Suprapubic skin (tissue), 4 donors: ENCODE measurements around the gene MEIS1. TPM values are rescaled to one million over a fixed set of nuclear protein-coding genes. Genes with fewer than 3 reads are reported as not detected.

Experiments
- DNase-seq, 2 donors: peaks; one replicate each; pipeline ENCODE4 v3.0.0-alpha.2; 2019; ENCODE audit warnings: low spot score in 2 of 2
- H3K27ac ChIP-seq: fragments of 200-600 bp; sonication (generic); one replicate; pipeline ENCODE4 v1.5.1; 2019
- H3K27me3 ChIP-seq: fragments of 200-600 bp; sonication (generic); one replicate; pipeline ENCODE4 v1.5.1; 2019
- H3K36me3 ChIP-seq: fragments of 200-600 bp; sonication (generic); one replicate; pipeline ENCODE4 v1.5.1; 2019
- H3K4me1 ChIP-seq: fragments of 200-600 bp; sonication (generic); one replicate; pipeline ENCODE4 v1.5.1; 2019
- H3K4me3 ChIP-seq: fragments of 200-600 bp; sonication (generic); one replicate; pipeline ENCODE4 v1.5.1; 2019; ENCODE audit warnings: mild to moderate bottlenecking
- H3K9me3 ChIP-seq: fragments of 200-600 bp; sonication (generic); one replicate; pipeline ENCODE4 v1.5.1; 2019
- EP300 ChIP-seq: sonication (generic); formaldehyde crosslinking; IDR thresholded peaks from one replicate; pipeline ENCODE4 v1.6.1; 2017; ENCODE audit warnings: antibody characterized with exemption
- POLR2A ChIP-seq, 2 donors: fragments of 450-650 bp; IDR thresholded peaks; one replicate each; pipeline ENCODE4 v1.6.1; 2017; ENCODE audit warnings: antibody characterized with exemption in 2 of 2, mild to moderate bottlenecking in 2 of 2, moderate library complexity in 2 of 2
- POLR2AphosphoS5 ChIP-seq, 3 donors: sonication (generic); formaldehyde crosslinking; IDR thresholded peaks; one replicate each; pipeline ENCODE4 v1.6.1; 2017; ENCODE audit warnings: antibody characterized with exemption in 3 of 3
- WGBS: methylation state at CpG from one replicate; pipeline ENCODE4 v1.1.5; 2018; 5-methylcytosine and 5-hydroxymethylcytosine counted together
- total RNA-seq, 4 donors: library from RNA; depleted of rRNA; stranded (reverse); fragments of >200 nt; gene quantifications; one replicate each; pipeline ENCODE4 v1.1.0, GENCODE V29; 2016
- TF ChIP-seq, protein P1 (sequence below), 2 donors: fragments of 200-600 bp in 1 of 2; fragments of 450-650 bp in 1 of 2; sonication (generic) in 1 of 2; IDR thresholded peaks; one replicate each; pipeline ENCODE4 v1.5.1; 2016 to 2019; ENCODE audit warnings: antibody characterized with exemption in 2 of 2, mild to moderate bottlenecking in 1 of 2, moderate library complexity in 1 of 2

Gene MEIS1
- total RNA-seq, 4 donors from 2014 or later = 12.7 to 28.0 (median 20.3) TPM

DNA sequence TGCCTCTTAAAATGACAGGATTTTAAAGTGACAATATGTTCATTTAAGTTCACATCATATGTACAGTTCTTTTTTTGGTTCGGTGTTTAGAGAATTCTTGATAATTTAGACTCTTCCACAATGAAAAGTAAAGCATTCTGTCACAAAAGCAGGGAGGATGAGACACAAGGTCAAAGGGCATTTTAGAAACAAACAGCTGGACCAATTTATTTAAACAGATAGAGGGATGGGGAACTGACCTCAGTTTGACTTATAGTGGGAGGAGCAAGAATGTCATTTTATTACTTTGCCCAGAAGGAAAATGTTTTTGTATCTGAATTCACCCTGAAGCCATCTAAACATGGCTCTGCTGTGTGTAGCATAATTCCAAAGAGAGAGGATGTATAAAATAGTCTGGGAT is 128.5 kb downstream of the MEIS1 start:
- no peaks in the 10 kb centered on the region for H3K27me3 ChIP-seq
- TF ChIP-seq EP300 (no peak), POLR2A (IDR thresholded peaks at IDR 0.05) (no peak), POLR2AphosphoS5 (IDR thresholded peaks at IDR 0.05) (no peak)
- TF ChIP-seq, protein P1, sequence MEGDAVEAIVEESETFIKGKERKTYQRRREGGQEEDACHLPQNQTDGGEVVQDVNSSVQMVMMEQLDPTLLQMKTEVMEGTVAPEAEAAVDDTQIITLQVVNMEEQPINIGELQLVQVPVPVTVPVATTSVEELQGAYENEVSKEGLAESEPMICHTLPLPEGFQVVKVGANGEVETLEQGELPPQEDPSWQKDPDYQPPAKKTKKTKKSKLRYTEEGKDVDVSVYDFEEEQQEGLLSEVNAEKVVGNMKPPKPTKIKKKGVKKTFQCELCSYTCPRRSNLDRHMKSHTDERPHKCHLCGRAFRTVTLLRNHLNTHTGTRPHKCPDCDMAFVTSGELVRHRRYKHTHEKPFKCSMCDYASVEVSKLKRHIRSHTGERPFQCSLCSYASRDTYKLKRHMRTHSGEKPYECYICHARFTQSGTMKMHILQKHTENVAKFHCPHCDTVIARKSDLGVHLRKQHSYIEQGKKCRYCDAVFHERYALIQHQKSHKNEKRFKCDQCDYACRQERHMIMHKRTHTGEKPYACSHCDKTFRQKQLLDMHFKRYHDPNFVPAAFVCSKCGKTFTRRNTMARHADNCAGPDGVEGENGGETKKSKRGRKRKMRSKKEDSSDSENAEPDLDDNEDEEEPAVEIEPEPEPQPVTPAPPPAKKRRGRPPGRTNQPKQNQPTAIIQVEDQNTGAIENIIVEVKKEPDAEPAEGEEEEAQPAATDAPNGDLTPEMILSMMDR (IDR thresholded peaks at IDR 0.05) = no peak
- no peak overlapping the region for H3K4me3 ChIP-seq
- H3K9me3 ChIP-seq = no peaks in the 10 kb centered on the region
- no peak overlapping the region for H3K27ac ChIP-seq
- H3K4me1 ChIP-seq = no peaks in the 10 kb centered on the region
- WGBS = 81% methylated on average over 1 of the region's 1 CpG
- DNase-seq = no peak
- peaks cover 3% of the 10 kb centered on the region for H3K36me3 ChIP-seq

DNA sequence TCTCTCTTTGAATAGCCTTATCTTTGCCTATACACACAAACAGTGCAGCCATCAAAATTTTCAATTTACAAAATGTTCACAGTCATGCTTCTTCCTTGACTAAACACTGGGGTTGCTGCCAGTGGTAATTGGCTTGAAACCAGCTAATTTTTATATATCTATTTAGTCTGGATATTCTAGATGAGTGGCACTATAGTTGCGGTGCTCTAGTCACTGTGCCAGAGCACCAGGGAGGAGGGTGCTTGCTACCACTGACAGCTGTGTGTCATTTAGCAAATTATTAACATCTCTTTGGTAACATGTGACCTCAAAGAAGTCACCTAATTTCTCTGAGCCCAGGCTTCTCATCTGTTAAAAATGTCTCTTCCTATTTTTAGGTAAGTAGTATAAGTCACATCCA is 130.4 kb downstream of the MEIS1 start:
- no peak overlapping the region for H3K4me3 ChIP-seq
- 58% methylated on average over 1 of the region's 1 CpG for WGBS
- DNase-seq = no peak
- no peak overlapping the region for H3K27ac ChIP-seq
- no peaks in the 10 kb centered on the region for H3K9me3 ChIP-seq
- TF ChIP-seq, protein P1 (IDR thresholded peaks at IDR 0.05) = no peak
- TF ChIP-seq EP300 (no peak), POLR2A (IDR thresholded peaks at IDR 0.05) (no peak), POLR2AphosphoS5 (IDR thresholded peaks at IDR 0.05) (no peak)
- no peaks in the 10 kb centered on the region for H3K27me3 ChIP-seq
- H3K36me3 ChIP-seq = peaks cover 7% of the 10 kb centered on the region
- no peaks in the 10 kb centered on the region for H3K4me1 ChIP-seq

DNA sequence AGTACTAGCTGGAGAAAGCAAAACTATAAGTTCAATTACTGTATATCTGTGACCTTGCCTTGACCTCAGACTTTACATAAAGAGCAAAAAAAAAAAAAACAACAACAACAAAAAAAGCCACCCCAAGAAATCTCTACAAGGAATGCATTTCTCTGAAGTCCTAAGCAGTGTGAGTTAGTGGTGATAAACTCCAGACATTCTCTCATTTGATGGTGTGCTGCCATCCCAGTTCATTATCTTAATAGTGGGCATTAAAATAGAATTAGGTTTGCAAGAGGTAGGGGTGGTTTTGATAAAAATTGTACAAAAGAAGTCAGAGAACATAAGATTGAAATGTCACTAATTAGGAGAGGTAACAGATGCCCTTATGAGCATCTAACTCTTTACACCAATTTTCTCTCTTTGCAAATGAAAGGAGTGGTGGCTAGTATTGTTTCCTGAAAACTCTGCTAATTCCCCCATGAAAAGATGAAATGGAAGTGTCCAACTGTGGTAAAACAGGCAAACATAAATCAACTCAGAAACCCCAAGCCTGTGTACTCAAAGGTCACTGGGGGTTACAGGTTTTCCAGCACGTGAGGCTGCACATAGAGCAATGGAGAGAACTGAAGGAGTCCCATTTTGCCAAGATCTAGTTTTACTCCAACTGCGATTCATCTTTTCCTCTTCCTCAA is 131.9 kb downstream of the MEIS1 start:
- TF ChIP-seq, protein P1 (IDR thresholded peaks at IDR 0.05) = no peak
- TF ChIP-seq EP300 (no peak), POLR2AphosphoS5 (IDR thresholded peaks at IDR 0.05) (no peak), POLR2A (IDR thresholded peaks at IDR 0.05) (no peak)
- no peaks in the 10 kb centered on the region for H3K27me3 ChIP-seq
- DNase-seq = no peak
- 93% methylated on average over 2 of the region's 2 CpGs for WGBS
- H3K9me3 ChIP-seq = no peaks in the 10 kb centered on the region
- H3K27ac ChIP-seq = no peak overlapping the region
- no peak overlapping the region for H3K4me3 ChIP-seq
- H3K36me3 ChIP-seq = peaks cover 12% of the 10 kb centered on the region
- no peaks in the 10 kb centered on the region for H3K4me1 ChIP-seq

DNA sequence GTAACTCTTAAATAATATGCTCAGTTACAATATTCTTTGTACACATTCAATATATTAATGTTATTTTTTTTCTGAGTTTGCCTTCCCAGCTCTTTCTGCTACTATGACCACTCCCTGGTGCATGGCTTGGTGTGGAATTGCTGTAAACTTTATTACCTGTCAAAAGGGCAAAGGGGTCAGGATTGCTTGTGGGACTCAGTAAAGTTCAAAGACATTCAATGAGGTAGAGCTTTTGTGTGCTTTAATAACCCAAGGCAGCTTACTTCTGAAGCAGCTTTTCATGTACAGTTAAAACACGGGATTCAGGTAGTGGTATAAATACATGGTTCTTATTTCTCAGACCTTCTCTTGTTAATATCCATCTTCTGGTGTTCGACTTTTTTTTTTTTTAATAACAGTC is 132.8 kb downstream of the MEIS1 start:
- DNase-seq = no peak
- Histone ChIP-seq H3K36me3 (peaks cover 12% of the 10 kb centered on the region), H3K4me3 (no peak overlapping the region), H3K9me3 (no peaks in the 10 kb centered on the region), H3K4me1 (no peaks in the 10 kb centered on the region), H3K27ac (no peak overlapping the region), H3K27me3 (no peaks in the 10 kb centered on the region)
- 68% methylated on average over 2 of the region's 2 CpGs for WGBS
- TF ChIP-seq POLR2AphosphoS5 (IDR thresholded peaks at IDR 0.05) (no peak), EP300 (no peak), POLR2A (IDR thresholded peaks at IDR 0.05) (no peak)
- TF ChIP-seq, protein P1 (IDR thresholded peaks at IDR 0.05) = no peak

DNA sequence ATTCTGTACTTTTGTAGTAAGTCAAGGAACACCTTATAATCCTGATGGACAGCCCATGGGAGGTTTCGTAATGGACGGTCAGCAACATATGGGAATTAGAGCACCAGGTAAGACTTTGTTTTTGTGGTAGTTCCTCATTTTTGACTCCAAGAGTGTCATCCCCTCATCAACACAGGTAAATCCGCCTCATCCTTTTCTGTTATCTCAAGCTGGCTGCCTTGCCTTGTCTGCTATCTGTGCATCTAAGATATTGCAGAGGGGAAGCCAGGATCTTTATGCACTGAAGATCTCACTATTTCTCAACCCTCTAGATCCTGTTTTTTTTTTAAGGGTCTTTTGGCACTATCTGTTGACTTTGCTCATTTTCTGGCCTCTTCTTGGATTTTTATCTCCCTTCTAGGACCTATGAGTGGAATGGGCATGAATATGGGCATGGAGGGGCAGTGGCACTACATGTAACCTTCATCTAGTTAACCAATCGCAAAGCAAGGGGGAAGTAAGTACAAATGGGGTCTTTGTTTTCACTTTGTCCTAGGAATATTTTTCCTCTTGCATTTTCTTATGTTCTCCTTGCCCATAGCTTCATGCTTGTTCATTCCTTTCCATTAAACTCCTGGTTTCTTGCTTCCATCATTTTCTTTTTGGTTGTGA is 133.8 kb downstream of the MEIS1 start:
- Histone ChIP-seq H3K27me3 (no peaks in the 10 kb centered on the region), H3K4me3 (no peak overlapping the region), H3K9me3 (no peaks in the 10 kb centered on the region), H3K27ac (no peak overlapping the region), H3K36me3 (peaks cover 12% of the 10 kb centered on the region), H3K4me1 (no peaks in the 10 kb centered on the region)
- WGBS = 90% methylated on average over 4 of the region's 4 CpGs
- no peak for DNase-seq
- TF ChIP-seq POLR2A (IDR thresholded peaks at IDR 0.05) (no peak), POLR2AphosphoS5 (IDR thresholded peaks at IDR 0.05) (no peak), EP300 (no peak)
- TF ChIP-seq, protein P1 (IDR thresholded peaks at IDR 0.05) = no peak
